CD14-positive monocyte (primary cell): ENCODE results near the gene ECM2. TPM values are rescaled to one million over a fixed set of nuclear protein-coding genes. Genes with fewer than 3 reads are reported as not detected.

Experiments
- DNase-seq, 3 donors: peaks; one replicate each; pipeline ENCODE4 v3.0.0-alpha.2; 2011 to 2022
- H2AFZ ChIP-seq: 2 replicates; pipeline ENCODE4 v1.6.0; 2012; ENCODE audit warnings: mild to moderate bottlenecking, low read depth, low read length, inconsistent platforms; ENCODE audit not compliant: insufficient read depth, poor library complexity, severe bottlenecking
- H3K27ac ChIP-seq, 2 donors: 1 replicate in 1 of 2; 2 replicates in 1 of 2; pipeline ENCODE4 v1.5.1; 2012 to 2013; ENCODE audit warnings: low read length in 2 of 2, control low read depth in 1 of 2, inconsistent platforms in 1 of 2, low read depth in 1 of 2, mild to moderate bottlenecking in 1 of 2
- H3K27me3 ChIP-seq, 2 donors: one replicate each; pipeline versions ENCODE4 v1.6.0 to v1.6.1; 2011 to 2013; ENCODE audit warnings: low read length in 2 of 2; ENCODE audit not compliant: control insufficient read depth in 2 of 2, insufficient read depth in 2 of 2
- H3K36me3 ChIP-seq, 2 donors: replicated peaks in 1 of 2; 1 replicate in 1 of 2; 2 replicates in 1 of 2; pipeline versions ENCODE4 v1.5.1 to v1.6.1; 2012 to 2013; ENCODE audit warnings: low read length in 2 of 2, control low read depth in 1 of 2, inconsistent platforms in 1 of 2, mild to moderate bottlenecking in 1 of 2; ENCODE audit not compliant: insufficient read depth in 2 of 2, control insufficient read depth in 1 of 2
- H3K4me1 ChIP-seq, 2 donors: 1 replicate in 1 of 2; 2 replicates in 1 of 2; pipeline versions ENCODE4 v1.5.1 to v1.6.1; 2012 to 2013; ENCODE audit warnings: low read length in 2 of 2, control low read depth in 1 of 2, inconsistent platforms in 1 of 2, mild to moderate bottlenecking in 1 of 2, moderate library complexity in 1 of 2; ENCODE audit not compliant: insufficient read depth in 2 of 2, control insufficient read depth in 1 of 2
- H3K4me2 ChIP-seq: replicated peaks from 2 replicates; pipeline ENCODE3; 2012; ENCODE audit warnings: low read length, moderate library complexity, mild to moderate bottlenecking; ENCODE audit not compliant: poor library complexity, severe bottlenecking; ENCODE audit errors: extremely low read depth
- H3K4me3 ChIP-seq, 3 experiments: fragments of 200-600 bp in 1 of 3; sonication (generic) in 1 of 3; replicated peaks in 1 of 3; 1 replicate in 2 of 3; 2 replicates in 1 of 3; pipeline ENCODE4 v1.5.1; 2011 to 2013; ENCODE audit warnings: low read length in 3 of 3, mild to moderate bottlenecking in 3 of 3, control low read depth in 2 of 3, low read depth in 2 of 3, inconsistent platforms in 1 of 3, moderate library complexity in 1 of 3
- H3K79me2 ChIP-seq: 2 replicates; pipeline ENCODE4 v1.6.0; 2012; ENCODE audit warnings: mild to moderate bottlenecking, control low read depth, inconsistent platforms, low read length, moderate library complexity; ENCODE audit not compliant: insufficient read depth
- H3K9ac ChIP-seq: 2 replicates; pipeline ENCODE4 v1.6.0; 2017; ENCODE audit warnings: low read length, mild to moderate bottlenecking; ENCODE audit not compliant: insufficient read depth, poor library complexity, severe bottlenecking
- H3K9me3 ChIP-seq, 2 donors: replicated peaks in 1 of 2; 1 replicate in 1 of 2; 2 replicates in 1 of 2; pipeline versions ENCODE4 v1.5.1 to v1.6.1; 2012 to 2013; ENCODE audit warnings: low read length in 2 of 2, control low read depth in 1 of 2; ENCODE audit not compliant: control insufficient read depth in 1 of 2, insufficient read depth in 1 of 2
- H4K20me1 ChIP-seq: 2 replicates; pipeline ENCODE4 v1.6.0; 2012; ENCODE audit warnings: mild to moderate bottlenecking, low read length, control low read depth, moderate library complexity; ENCODE audit not compliant: insufficient read depth
- H3K27ac Mint-ChIP-seq, 7 donors: one replicate each; pipeline ENCODE4 v1.8.0; 2020; ENCODE audit warnings: mild to moderate bottlenecking in 7 of 7, mixed read lengths in 7 of 7, moderate library complexity in 6 of 7, inconsistent platforms in 2 of 7
- H3K27me3 Mint-ChIP-seq, 3 donors: one replicate each; pipeline ENCODE4 v1.8.0; 2021 to 2022; ENCODE audit warnings: low read depth in 3 of 3, mild to moderate bottlenecking in 3 of 3, mixed read lengths in 3 of 3, moderate library complexity in 3 of 3, inconsistent platforms in 1 of 3
- H3K36me3 Mint-ChIP-seq, 2 donors: one replicate each; pipeline ENCODE4 v1.8.0; 2020; ENCODE audit warnings: mixed read lengths in 2 of 2, inconsistent platforms in 1 of 2, mild to moderate bottlenecking in 1 of 2
- H3K4me1 Mint-ChIP-seq: one replicate; pipeline ENCODE4 v1.8.0; 2020; ENCODE audit warnings: mild to moderate bottlenecking, mixed read lengths
- H3K4me3 Mint-ChIP-seq, 2 donors: one replicate each; pipeline ENCODE4 v1.8.0; 2020; ENCODE audit warnings: mild to moderate bottlenecking in 2 of 2, mixed read lengths in 2 of 2, moderate library complexity in 1 of 2
- H3K9me3 Mint-ChIP-seq, 7 donors: one replicate each; pipeline ENCODE4 v1.8.0; 2020 to 2022; ENCODE audit warnings: mixed read lengths in 7 of 7, mild to moderate bottlenecking in 6 of 7, moderate library complexity in 6 of 7, inconsistent platforms in 2 of 7
- CTCF ChIP-seq: fragments of 200-600 bp; IDR thresholded peaks from one replicate; pipeline ENCODE4 v1.8.0; 2022; ENCODE audit warnings: antibody characterized with exemption, mild to moderate bottlenecking
- WGBS: methylation state at CpG from one replicate; pipeline ENCODE4 v1.1.5; 2013; ENCODE audit warnings: missing lambda C conversion rate; ENCODE audit not compliant: insufficient coverage; 5-methylcytosine and 5-hydroxymethylcytosine counted together
- intact Hi-C, 2 donors: fragments of 100-400 bp; cut with micrococcal nuclease; formaldehyde crosslinking; loops; one replicate each; pipeline versions ENCODE4 v1.15.0 to v1.15.1; 2023
- polyA plus RNA-seq, 3 donors: library from polyadenylated mRNA; depleted of rRNA in 1 of 3; unstranded in 2 of 3; stranded (reverse) in 1 of 3; fragments of 300-500 nt in 2 of 3; fragments of >200 nt in 1 of 3; fragmentation: Illumina TruSeq in 2 of 3; gene quantifications; 1 replicate in 2 of 3; 2 replicates in 1 of 3; pipeline ENCODE4 v1.2.3, GENCODE V29; 2012 to 2021

Gene ECM2
- polyA plus RNA-seq, 3 donors: 0.15 TPM; not detected in 2

- DNase-seq: no peak
- Histone ChIP-seq H3K4me2 (no peak overlapping the region), H3K4me3 (no peak overlapping the region), H2AFZ (no peak overlapping the region), H3K9ac (no peak overlapping the region), H4K20me1 (no peaks in the 10 kb centered on the region), H3K27me3 (no peaks in the 10 kb centered on the region), H3K4me1 (no peaks in the 10 kb centered on the region), H3K36me3 (no peaks in the 10 kb centered on the region), H3K9me3 (no peaks in the 10 kb centered on the region), H3K27ac (no peak overlapping the region), H3K79me2 (no peaks in the 10 kb centered on the region)
- WGBS: no CpG with 5 or more reads among the region's 2 CpGs
- Mint-ChIP-seq H3K36me3 (peaks cover 0 to 3% of the 10 kb centered on the region in 2 donors), H3K4me3 (no peak overlapping the region), H3K27ac (no peak overlapping the region), H3K27me3 (no peaks in the 10 kb centered on the region), H3K9me3 (peaks cover 0 to 2% (median 0%) of the 10 kb centered on the region in 7 donors), H3K4me1 (peaks cover 4% of the 10 kb centered on the region)
- intact Hi-C loops: no loop called here
- no peak for TF ChIP-seq CTCF
Observed at GRCh38 chr9:92480986-92481633, 54.7 kb downstream of the ECM2 start.

GRCh38 chr9:92480291-92480771, 55.5 kb downstream of the ECM2 start:
- Histone ChIP-seq H4K20me1 (no peaks in the 10 kb centered on the region), H3K27ac (no peak overlapping the region), H3K9me3 (no peaks in the 10 kb centered on the region), H3K9ac (no peak overlapping the region), H3K36me3 (no peaks in the 10 kb centered on the region), H3K4me1 (no peaks in the 10 kb centered on the region), H3K4me3 (no peak overlapping the region), H3K4me2 (no peak overlapping the region), H3K79me2 (no peaks in the 10 kb centered on the region), H2AFZ (no peak overlapping the region), H3K27me3 (no peaks in the 10 kb centered on the region)
- intact Hi-C loops: no loop called here
- Mint-ChIP-seq H3K9me3 (peaks cover 0 to 2% (median 0%) of the 10 kb centered on the region in 7 donors), H3K4me1 (peaks cover 4% of the 10 kb centered on the region), H3K4me3 (no peak overlapping the region), H3K36me3 (peaks cover 0 to 3% of the 10 kb centered on the region in 2 donors), H3K27ac (no peak overlapping the region), H3K27me3 (no peaks in the 10 kb centered on the region)
- no peak for TF ChIP-seq CTCF
- WGBS: no CpG with 5 or more reads among the region's 2 CpGs
- DNase-seq: no peak
